KOPT-K1 (cell line): ENCODE measurements around the gene GPR156.

ENCODE experiments used
- H3K27ac ChIP-seq: fragments of 200-600 bp; sonication (generic); 2 replicates; pipeline ENCODE4 v1.5.1; 2016; ENCODE audit warnings: antibody characterized with exemption, mild to moderate bottlenecking, low read depth, low read length; ENCODE audit not compliant: poor library complexity, severe bottlenecking
- H3K36me3 ChIP-seq: fragments of 200-600 bp; sonication (generic); 2 replicates; pipeline ENCODE4 v1.5.1; 2017; ENCODE audit warnings: antibody characterized with exemption, mild to moderate bottlenecking, low read length, moderate library complexity; ENCODE audit not compliant: insufficient read depth
- H3K9me3 ChIP-seq: fragments of 200-600 bp; sonication (generic); 2 replicates; pipeline ENCODE4 v1.5.1; 2017; ENCODE audit warnings: antibody characterized with exemption, low read length, mild to moderate bottlenecking; ENCODE audit not compliant: insufficient read depth, poor library complexity, severe bottlenecking

GPR156 gene

GRCh38 chr3:120145542-120146285 is 139.3 kb downstream of the GPR156 start:
- no peak overlapping the region for H3K27ac ChIP-seq
- H3K9me3 ChIP-seq, result no peaks in the 10 kb centered on the region
- no peaks in the 10 kb centered on the region for H3K36me3 ChIP-seq

DNA sequence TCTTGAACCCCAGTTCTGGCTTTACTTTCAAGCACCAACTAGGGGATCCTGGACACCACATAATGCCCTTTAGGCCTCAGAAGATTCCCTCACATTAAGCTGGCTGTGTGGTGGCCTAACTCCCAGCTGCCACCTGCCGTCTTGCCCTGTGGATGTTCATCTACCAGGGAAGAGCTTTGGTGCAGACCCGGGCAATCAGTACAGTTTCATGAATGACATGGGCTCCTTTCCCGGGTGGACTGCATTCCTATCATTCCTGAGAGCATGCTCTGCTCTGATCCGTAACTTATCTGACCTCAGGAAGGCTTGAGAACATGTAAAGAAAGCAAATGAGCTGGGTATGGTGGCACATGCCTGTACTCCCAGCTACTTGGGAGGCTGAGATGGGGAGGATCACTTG is 140.8 kb downstream of the GPR156 start:
- no peaks in the 10 kb centered on the region for H3K36me3 ChIP-seq
- H3K27ac ChIP-seq, result no peak overlapping the region
- H3K9me3 ChIP-seq, result no peaks in the 10 kb centered on the region

GRCh38 chr3:120143676-120144075 is 141.3 kb downstream of the GPR156 start:
- no peak overlapping the region for H3K27ac ChIP-seq
- no peaks in the 10 kb centered on the region for H3K36me3 ChIP-seq
- no peaks in the 10 kb centered on the region for H3K9me3 ChIP-seq

DNA sequence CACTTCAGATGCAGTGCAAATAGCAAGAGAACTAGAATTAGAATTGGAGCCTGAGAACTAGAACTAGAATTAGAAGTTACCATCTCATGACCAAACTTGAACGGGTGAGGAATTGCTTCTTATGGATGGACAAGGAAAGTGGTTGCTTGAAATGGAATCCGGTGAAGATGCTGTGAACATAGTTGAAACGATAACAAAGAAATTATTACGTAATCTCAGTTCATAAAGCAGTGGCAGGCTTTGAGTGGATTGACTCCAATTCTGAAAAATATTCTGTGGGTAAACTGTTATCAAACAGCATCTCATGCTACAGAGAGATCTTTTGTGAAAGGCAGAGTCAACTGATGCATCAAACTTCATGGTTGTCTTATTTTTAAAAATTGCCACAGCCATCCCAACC is 142.8 kb downstream of the GPR156 start:
- Histone ChIP-seq H3K9me3 (no peaks in the 10 kb centered on the region), H3K27ac (no peak overlapping the region), H3K36me3 (no peaks in the 10 kb centered on the region)

GRCh38 chr3:120140098-120140742 is 144.8 kb downstream of the GPR156 start:
- Histone ChIP-seq H3K9me3 (no peaks in the 10 kb centered on the region), H3K36me3 (no peaks in the 10 kb centered on the region), H3K27ac (no peak overlapping the region)

DNA sequence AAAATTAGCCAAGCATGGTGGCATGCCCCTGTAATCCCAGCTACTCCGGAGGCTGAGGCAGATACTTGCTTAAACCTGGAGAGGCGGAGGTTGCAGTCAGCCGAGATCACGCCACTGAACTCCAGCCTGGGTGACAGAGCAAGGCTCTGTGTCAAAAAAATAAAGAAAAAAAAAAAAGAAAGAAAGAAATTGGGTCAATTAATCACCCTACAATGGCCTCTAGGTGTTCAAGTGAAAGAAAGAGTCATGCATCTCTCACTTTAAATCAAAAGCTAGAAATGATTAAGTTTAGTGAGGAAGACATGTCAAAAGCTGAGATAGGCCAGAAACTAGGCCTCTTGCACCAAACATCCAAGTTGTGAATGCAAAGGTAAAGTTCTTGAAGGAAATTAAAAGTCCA is 145.9 kb downstream of the GPR156 start:
- no peaks in the 10 kb centered on the region for H3K9me3 ChIP-seq

GRCh38 chr3:120137548-120137947 is 147.5 kb downstream of the GPR156 start:
- no peak overlapping the region for H3K27ac ChIP-seq
- no peaks in the 10 kb centered on the region for H3K9me3 ChIP-seq
- no peaks in the 10 kb centered on the region for H3K36me3 ChIP-seq

More for the DNA sequence above, 145.9 kb downstream of the GPR156 start:
- H3K27ac ChIP-seq, result no peak overlapping the region
- H3K36me3 ChIP-seq, result no peaks in the 10 kb centered on the region

DNA sequence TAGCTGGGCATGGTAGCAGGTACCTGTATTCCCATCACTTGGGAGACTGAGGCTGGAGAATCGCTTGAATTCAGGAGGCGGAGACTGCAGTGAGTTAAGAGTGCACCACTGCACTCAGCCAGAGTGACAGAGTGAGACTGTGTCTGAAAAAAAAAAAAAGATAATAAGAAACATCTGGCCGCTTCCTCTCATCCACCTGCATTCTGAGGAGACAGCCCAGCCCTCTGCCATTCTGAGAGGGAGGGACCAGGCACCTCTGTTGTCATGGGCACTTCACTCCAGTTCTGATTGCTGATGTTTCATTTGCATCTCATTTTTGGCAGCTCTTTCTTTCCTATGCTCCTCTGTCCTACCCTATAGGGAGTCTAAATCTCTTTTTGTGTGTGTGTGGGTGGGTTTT is 154.4 kb downstream of the GPR156 start:
- no peak overlapping the region for H3K27ac ChIP-seq
- H3K36me3 ChIP-seq, result no peaks in the 10 kb centered on the region
- no peaks in the 10 kb centered on the region for H3K9me3 ChIP-seq

GRCh38 chr3:120129718-120130513 is 155.1 kb downstream of the GPR156 start:
- Histone ChIP-seq H3K9me3 (no peaks in the 10 kb centered on the region), H3K27ac (no peak overlapping the region), H3K36me3 (no peaks in the 10 kb centered on the region)

- H3K36me3 ChIP-seq, result no peaks in the 10 kb centered on the region
- no peak overlapping the region for H3K27ac ChIP-seq
- no peaks in the 10 kb centered on the region for H3K9me3 ChIP-seq
These were observed 156.0 kb downstream of the GPR156 start for GRCh38 chr3:120129051-120129450.

DNA sequence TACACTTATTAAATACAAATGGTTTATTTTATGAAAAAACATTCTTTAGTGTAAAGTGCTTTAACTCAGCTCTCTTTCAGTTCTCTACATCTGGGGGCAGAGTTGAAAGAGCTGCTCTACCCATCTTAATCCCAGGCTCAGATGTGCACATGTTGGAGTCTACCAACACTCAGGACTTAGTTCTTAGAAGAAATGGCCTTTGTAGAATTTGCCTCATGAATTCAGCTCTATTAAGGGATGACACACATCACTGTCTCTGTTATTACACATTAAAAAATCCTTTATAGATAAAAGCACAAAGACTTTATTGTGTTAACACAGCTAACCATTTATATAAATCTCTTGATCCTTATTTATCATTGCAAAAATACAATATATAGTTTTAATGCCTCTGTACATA is 159.0 kb downstream of the GPR156 start:
- H3K9me3 ChIP-seq, result no peaks in the 10 kb centered on the region
- H3K27ac ChIP-seq, result no peak overlapping the region
- H3K36me3 ChIP-seq, result no peaks in the 10 kb centered on the region

DNA sequence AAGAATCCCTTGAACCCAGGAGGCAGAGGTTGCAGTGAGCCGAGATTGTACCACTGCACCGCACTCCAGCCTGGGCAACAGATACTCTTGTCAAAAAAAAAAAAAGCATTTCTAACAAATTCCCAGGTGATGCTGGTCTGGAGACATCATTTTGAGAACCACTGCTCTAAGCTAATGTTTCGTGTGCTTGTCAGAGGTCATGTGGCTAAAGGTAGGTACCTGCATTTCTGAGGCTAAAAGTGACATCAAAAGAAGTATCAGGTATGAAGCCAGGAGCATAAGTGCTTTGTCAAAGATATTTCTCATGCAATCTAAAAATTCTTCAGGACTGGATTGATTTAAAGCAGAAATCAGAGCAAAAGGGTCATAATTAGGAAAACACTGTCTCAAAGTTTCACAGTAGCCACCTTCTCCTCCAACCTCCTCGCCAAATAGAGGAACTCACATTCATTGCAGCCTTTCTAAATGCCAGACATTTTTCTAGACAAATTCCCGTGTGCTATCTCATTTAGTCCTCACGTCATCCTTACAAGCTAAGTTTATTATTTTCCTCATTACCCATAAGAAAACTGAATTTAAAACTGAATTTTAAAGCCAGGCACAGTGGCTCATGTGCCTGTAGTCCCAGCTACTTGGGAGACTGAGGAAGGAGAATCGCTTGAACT is 165.0 kb downstream of the GPR156 start:
- Histone ChIP-seq H3K36me3 (no peaks in the 10 kb centered on the region), H3K9me3 (peaks cover 16% of the 10 kb centered on the region), H3K27ac (no peak overlapping the region)
